ENCODE measurements around the gene PDLIM4. TPM values are rescaled to one million over a fixed set of nuclear protein-coding genes. Genes with fewer than 3 reads are reported as not detected.

The PDLIM4 gene
- total RNA-seq, 1 experiment from 2014 or later = 7.6 TPM

GRCh38 chr5:132253452-132254320 is 3.8 kb upstream of the PDLIM4 start:
- peaks cover 20 to 23% of the 10 kb centered on the region in 2 experiments for H3K4me1 Mint-ChIP-seq
- Histone ChIP-seq H2AFZ (ENCODE audit: low read length) (no peak overlapping the region), H4K91ac (ENCODE audit: insufficient read length, low read depth, low read length) (no peak overlapping the region), H3K18ac (ENCODE audit: insufficient read length, low read depth, low read length) (no peak overlapping the region), H3T11ph (ENCODE audit: low read length) (no peak overlapping the region), H3K27ac (ENCODE audit: insufficient read length, low read depth, low read length) (no peak overlapping the region), H2BK15ac (ENCODE audit: low read depth, low read length) (no peak overlapping the region), H2BK5ac (ENCODE audit: insufficient read length, low read length) (no peak overlapping the region), H2BK12ac (ENCODE audit: insufficient read length, low read depth, low read length) (no peak overlapping the region), H3K27me3 (ENCODE audit: insufficient read depth, low read length) (no peaks in the 10 kb centered on the region; the same call in 1 of the 2 replicates), H2BK120ac (ENCODE audit: low read depth, low read length, poor library complexity, severe bottlenecking) (no peak overlapping the region), H3K4me1 (ENCODE audit: insufficient read depth, low read length) (peaks cover 4% of the 10 kb centered on the region; the same call in 1 of the 2 replicates), H4K8ac (replicated peaks; ENCODE audit: insufficient read length, low read depth, low read length) (no peak overlapping the region), H3K4ac (ENCODE audit: low read depth, low read length) (no peak overlapping the region), H3K79me2 (ENCODE audit: insufficient read depth, low read length) (no peaks in the 10 kb centered on the region), H3K23me2 (ENCODE audit: insufficient read length, low read depth, low read length, poor library complexity, severe bottlenecking) (no peaks in the 10 kb centered on the region), H3K56ac (ENCODE audit: insufficient read length, low read depth, low read length) (no peak overlapping the region), H4K20me1 (ENCODE audit: control insufficient read depth, insufficient read depth, insufficient read length) (no peaks in the 10 kb centered on the region), H3K14ac (ENCODE audit: insufficient read depth, low read length) (no peak overlapping the region; the same call in 1 of the 2 replicates), H4K5ac (ENCODE audit: insufficient read length, low read depth, low read length) (no peak overlapping the region), H3K79me1 (ENCODE audit: insufficient read depth, low read depth, low read length, poor library complexity, severe bottlenecking) (no peaks in the 10 kb centered on the region), H3K23ac (ENCODE audit: insufficient read length, low read depth, low read length) (no peak overlapping the region), H3K9ac (ENCODE audit: extremely low read depth, insufficient read length, low read length) (no peak overlapping the region), H2AK5ac (ENCODE audit: insufficient read length, low read length) (no peak overlapping the region), H2BK20ac (ENCODE audit: low read depth, low read length, poor library complexity, severe bottlenecking) (no peak overlapping the region), H3K9me3 (ENCODE audit: control insufficient read depth, low read depth, low read length) (no peaks in the 10 kb centered on the region), H3K4me2 (ENCODE audit: insufficient read depth, insufficient read length, low read length) (no peak overlapping the region)
- H3K36me3 Mint-ChIP-seq (ENCODE audit: insufficient read depth in 1 of 3, low read depth in 3 of 3) = no peaks in the 10 kb centered on the region
- WGBS (ENCODE audit: extremely low coverage, insufficient read length, low lambda C conversion rate) = no CpG with 5 or more reads among the region's 8 CpGs
- no peak overlapping the region for H3K27ac Mint-ChIP-seq
- TF ChIP-seq CTCF (conservative IDR thresholded peaks at IDR 0.05) = no peak
- no peaks in the 10 kb centered on the region for H3K9me3 Mint-ChIP-seq
- peak; percentile 25 for DNase-seq
- no peak overlapping the region for H3K4me3 Mint-ChIP-seq
- peaks cover 26% of the 10 kb centered on the region for H3K27me3 Mint-ChIP-seq (ENCODE audit: low read depth)

All from H9 (cell line).